Measurements from ENCODE around the gene OAF.

DNA sequence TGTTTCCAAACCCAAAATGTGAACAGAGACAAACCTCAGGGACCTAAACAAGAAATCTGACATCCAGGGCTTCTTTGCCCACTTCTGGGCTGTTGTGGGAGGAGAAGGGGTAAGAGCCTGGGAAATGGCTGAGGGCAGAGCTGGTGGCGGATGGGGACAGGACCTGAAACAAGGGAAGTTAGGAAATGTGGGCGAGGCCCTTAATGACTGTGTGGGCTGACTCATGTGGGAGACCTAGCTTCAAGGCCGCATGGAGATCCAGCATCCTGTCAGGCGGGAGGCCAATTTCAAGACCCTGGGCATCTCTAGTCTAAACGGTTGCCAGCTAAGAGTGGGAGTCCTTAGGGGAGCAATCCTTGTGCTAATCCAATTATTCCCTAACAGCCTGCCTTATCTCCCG, 2.1 kb upstream of the OAF start:
- TF ChIP-seq, protein P1, sequence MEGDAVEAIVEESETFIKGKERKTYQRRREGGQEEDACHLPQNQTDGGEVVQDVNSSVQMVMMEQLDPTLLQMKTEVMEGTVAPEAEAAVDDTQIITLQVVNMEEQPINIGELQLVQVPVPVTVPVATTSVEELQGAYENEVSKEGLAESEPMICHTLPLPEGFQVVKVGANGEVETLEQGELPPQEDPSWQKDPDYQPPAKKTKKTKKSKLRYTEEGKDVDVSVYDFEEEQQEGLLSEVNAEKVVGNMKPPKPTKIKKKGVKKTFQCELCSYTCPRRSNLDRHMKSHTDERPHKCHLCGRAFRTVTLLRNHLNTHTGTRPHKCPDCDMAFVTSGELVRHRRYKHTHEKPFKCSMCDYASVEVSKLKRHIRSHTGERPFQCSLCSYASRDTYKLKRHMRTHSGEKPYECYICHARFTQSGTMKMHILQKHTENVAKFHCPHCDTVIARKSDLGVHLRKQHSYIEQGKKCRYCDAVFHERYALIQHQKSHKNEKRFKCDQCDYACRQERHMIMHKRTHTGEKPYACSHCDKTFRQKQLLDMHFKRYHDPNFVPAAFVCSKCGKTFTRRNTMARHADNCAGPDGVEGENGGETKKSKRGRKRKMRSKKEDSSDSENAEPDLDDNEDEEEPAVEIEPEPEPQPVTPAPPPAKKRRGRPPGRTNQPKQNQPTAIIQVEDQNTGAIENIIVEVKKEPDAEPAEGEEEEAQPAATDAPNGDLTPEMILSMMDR (IDR thresholded peaks at IDR 0.05), result no peak
- no peak for TF ChIP-seq EZH2 (IDR thresholded peaks at IDR 0.05; ENCODE audit: borderline replicate concordance, insufficient read depth, low read depth, low read length, poor library complexity, severe bottlenecking)
